HG03108 (cell line): ENCODE data around the gene FAM8A1.
A peak's percentile ranks its signal among the peaks of the same experiment; 100 is the strongest.
"Not testable (repeated sequence)": the region's sequence is repeated elsewhere in the genome, so short reads cannot be mapped to it uniquely, and the experiment has no call there.

ENCODE experiments used
- ATAC-seq: cut with Tn5 transposase; IDR thresholded peaks from one replicate; pipeline ENCODE4 v1.9.1; 2021; ENCODE audit warnings: moderate library complexity; ENCODE audit not compliant: unreplicated experiment

Gene FAM8A1

GRCh38 chr6:17599877-17600526 is at the start of gene FAM8A1:
TSS of gene FAM8A1 (plus strand) at chr6:17600302. CDS start at chr6:17600410, 108 bp downstream.
- ATAC-seq, result peak; percentile 88

GRCh38 chr6:17551383-17551958 is 48.6 kb upstream of the FAM8A1 start:
- no peak for ATAC-seq

- no peak for ATAC-seq
Observed at GRCh38 chr6:17552861-17553260, 47.2 kb upstream of the FAM8A1 start.

GRCh38 chr6:17556014-17556413 is 44.1 kb upstream of the FAM8A1 start:
- no peak for ATAC-seq

- no peak for ATAC-seq
Observed at GRCh38 chr6:17562636-17563035, 37.5 kb upstream of the FAM8A1 start.

GRCh38 chr6:17565399-17565798 is 34.7 kb upstream of the FAM8A1 start:
- ATAC-seq, result no peak

- no peak for ATAC-seq
Observed at GRCh38 chr6:17574866-17575560, 25.1 kb upstream of the FAM8A1 start.

GRCh38 chr6:17577059-17577458 is 23.0 kb upstream of the FAM8A1 start:
- ATAC-seq, result no peak

- no peak for ATAC-seq
Observed at GRCh38 chr6:17580518-17581048, 19.5 kb upstream of the FAM8A1 start.

GRCh38 chr6:17581282-17581681 is 18.8 kb upstream of the FAM8A1 start:
- not testable (repeated sequence) for ATAC-seq

- no peak for ATAC-seq
Observed at GRCh38 chr6:17583811-17584210, 16.3 kb upstream of the FAM8A1 start.

- no peak for ATAC-seq
Observed at GRCh38 chr6:17584241-17584803, 15.8 kb upstream of the FAM8A1 start.

- no peak for ATAC-seq
Observed at GRCh38 chr6:17585766-17586490, 14.2 kb upstream of the FAM8A1 start.

GRCh38 chr6:17586623-17587022 is 13.5 kb upstream of the FAM8A1 start:
- not testable (repeated sequence) for ATAC-seq

GRCh38 chr6:17588011-17588410 is 12.1 kb upstream of the FAM8A1 start:
- no peak for ATAC-seq

- ATAC-seq, result no peak
Observed at GRCh38 chr6:17589406-17590096, 10.6 kb upstream of the FAM8A1 start.

GRCh38 chr6:17591287-17591686 is 8.8 kb upstream of the FAM8A1 start:
- no peak for ATAC-seq

- ATAC-seq, result no peak
Observed at GRCh38 chr6:17593246-17593645, 6.9 kb upstream of the FAM8A1 start.

GRCh38 chr6:17596085-17596484 is 4.0 kb upstream of the FAM8A1 start:
- no peak for ATAC-seq
